ENCODE data around the gene DENND2D.

The DENND2D gene

GRCh38 chr1:111202366-111202706 is 1.9 kb upstream of the DENND2D start:
- FAIRE-seq: no peak

DNA sequence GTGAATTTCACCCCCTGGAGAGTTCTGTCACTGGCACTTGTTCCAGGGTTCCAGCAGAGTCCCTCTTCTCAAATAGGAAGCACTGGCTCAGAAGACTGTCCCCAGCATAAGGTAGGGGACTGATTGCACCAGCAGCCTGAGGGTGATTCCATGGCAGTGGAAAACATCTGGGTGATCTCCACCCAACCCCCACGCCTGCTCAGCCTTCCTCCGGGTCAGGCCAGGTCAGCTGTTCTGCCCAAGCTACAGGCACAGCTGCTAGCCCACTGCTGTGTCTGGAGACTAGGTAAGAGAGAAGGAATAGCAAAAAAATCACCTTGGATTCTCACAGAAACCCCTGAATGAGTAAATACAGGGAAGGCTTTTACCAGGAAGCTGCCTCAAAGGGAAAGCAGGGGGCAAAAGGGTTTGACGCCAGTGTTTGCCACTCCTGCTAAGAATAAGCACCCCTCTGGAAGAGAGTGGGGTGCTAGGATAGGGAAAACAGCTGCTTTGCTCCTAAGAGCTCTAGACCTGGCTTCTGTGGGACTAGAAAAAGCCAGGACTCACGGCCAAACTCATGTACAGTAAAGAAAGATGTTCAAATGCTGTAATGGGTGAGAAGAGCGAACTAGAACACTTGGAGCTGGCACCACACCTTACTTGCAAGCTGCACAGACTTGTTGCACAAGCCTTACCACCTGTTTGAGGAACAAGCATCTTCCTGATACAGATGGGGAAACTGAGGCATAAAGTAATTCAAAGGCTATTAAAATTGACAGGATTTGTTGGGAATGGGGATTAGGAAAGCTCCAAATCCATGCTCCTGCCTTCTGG is 1.0 kb upstream of the DENND2D start:
- FAIRE-seq: no peak

DNA sequence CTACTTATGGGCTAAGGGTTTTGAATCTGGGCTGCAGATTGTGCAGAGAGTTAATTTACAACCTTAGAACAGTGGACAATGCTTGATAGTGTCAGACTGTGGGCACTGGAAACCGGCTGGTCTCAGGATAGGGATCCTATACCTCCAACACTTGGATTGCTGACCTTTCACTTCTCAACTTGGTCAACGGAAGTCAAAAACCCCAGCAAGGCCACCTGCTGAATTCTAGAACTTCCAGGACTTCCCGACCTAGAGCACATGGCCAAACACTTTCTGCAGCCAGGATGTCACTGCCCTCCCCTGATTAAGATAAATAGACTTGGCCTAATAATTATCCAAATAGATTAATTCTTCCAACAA is 336 bp upstream of the DENND2D start:
- no peak for FAIRE-seq

DNA sequence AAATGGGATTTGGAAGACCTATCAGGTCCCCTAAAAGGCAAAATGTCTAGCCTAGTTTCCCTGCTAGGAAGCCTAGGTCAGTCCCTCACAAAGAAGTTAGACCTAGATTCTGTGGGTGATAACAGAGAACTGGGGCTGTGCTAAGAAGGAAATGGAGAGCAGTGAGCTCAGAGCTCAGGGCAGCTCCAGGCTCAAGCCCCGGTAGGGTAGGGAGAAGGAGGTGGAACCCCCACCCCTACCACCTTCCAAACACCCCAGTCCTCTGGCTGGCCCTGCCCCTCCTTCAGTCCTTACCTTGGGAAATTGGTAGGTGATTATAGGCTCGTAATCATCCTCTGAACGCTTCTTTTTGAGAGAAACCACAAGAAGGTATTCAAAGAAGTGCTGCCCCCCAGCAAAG is 1.1 kb downstream of the DENND2D start:
- no peak for FAIRE-seq

GRCh38 chr1:111198836-111199235 is 1.6 kb downstream of the DENND2D start:
- FAIRE-seq: no peak

GRCh38 chr1:111197598-111198284 is 2.7 kb downstream of the DENND2D start:
- FAIRE-seq: no peak

GRCh38 chr1:111196213-111196612 is 4.2 kb downstream of the DENND2D start:
- no peak for FAIRE-seq

GRCh38 chr1:111195002-111195684 is 5.3 kb downstream of the DENND2D start:
- FAIRE-seq: no peak

- no peak for FAIRE-seq
These were observed 6.5 kb downstream of the DENND2D start for GRCh38 chr1:111193712-111194480.

GRCh38 chr1:111192658-111193519 is 7.6 kb downstream of the DENND2D start:
- no peak for FAIRE-seq

GRCh38 chr1:111192074-111192473 is 8.4 kb downstream of the DENND2D start:
- FAIRE-seq: no peak

- no peak for FAIRE-seq
These were observed 8.9 kb downstream of the DENND2D start for GRCh38 chr1:111191496-111191895.

DNA sequence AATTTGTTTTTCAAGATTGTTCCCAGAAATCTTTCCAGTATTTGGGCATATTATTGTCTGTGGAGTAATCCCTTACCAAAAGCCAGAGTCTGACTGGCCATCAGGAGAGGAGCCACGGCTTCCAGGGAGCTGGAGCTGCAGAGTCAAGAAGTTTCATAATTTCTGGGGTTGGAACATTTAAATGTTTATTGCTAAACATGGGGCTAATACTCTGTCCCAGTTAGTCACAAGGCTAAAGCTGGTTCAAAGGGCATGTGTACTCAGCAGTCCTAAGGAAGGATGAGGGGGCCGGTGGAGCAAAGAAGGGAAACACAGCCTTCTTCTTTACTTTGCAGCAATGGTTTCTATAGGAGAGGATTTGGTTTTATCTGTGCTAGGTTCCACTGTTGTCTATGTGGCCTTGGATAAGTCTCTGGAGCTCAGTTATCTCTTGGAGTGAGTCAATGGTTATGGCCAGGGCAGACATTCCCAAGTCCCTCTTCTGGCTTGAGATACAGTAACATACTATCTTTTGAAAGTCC is 9.5 kb downstream of the DENND2D start:
- no peak for FAIRE-seq

- FAIRE-seq: peak; percentile 59
These were observed 15.8 kb downstream of the DENND2D start for GRCh38 chr1:111184663-111185062.

GRCh38 chr1:111183308-111184069 is 17.0 kb downstream of the DENND2D start:
- no peak for FAIRE-seq

DNA sequence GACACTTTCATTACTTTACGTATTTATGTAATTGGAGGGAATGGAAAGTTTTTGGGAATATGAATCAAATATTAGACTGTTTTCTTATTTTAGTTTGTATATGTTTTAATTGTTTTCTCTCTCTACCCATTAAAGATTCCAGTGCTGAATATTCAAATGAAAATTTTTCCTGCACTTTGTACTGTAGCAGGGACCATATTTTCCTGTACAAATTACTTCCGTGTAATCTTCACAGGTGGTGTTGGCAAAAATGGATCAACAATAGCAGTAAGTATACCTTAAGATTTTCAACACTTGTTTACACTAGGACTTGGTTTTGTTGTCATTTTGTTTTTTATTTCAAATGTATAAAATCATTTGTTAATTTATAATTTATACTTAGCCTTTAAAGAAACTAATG is 18.4 kb downstream of the DENND2D start:
- no peak for FAIRE-seq

GRCh38 chr1:111179968-111180533 is 20.4 kb downstream of the DENND2D start:
- no peak for FAIRE-seq

DNA sequence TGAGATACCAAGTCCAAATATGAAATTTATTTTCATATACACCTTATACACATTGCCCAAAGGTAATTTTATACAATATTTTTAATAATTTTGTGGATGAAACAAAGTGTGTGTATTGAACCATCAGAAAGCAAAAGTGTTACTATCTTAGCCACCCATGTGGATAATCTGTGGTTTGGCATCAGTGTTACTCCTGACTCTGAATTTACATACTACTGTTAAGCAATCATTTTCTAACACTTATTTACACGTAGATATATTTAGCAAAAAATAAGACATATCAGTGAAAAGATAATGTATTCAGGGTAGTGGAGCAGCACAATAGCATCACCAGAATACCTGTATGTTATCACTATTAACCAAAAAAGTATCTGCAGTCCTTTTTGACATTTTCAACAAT is 23.8 kb downstream of the DENND2D start:
- no peak for FAIRE-seq

DNA sequence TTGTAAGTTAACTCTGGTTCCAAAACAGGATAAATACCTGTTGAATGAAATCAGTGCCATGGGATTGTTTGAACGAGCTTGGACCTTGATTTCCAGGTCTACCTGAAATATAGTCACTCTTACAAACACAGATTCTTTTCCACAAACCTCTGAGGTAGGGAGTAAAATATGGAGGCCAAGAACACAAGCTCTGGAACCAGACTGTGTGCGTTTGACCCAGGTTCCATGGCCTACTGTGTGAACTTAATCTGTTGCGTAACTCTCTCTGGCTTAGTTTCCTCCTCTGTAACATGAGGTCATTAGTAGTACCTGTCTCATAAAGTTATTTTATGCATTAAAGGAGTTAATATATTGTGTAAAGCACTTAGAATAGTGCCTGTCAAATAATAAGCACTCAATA is 25.1 kb downstream of the DENND2D start:
- no peak for FAIRE-seq

- no peak for FAIRE-seq
These were observed 26.4 kb downstream of the DENND2D start for GRCh38 chr1:111174070-111174469.

GRCh38 chr1:111172463-111172862 is 28.0 kb downstream of the DENND2D start:
- no peak for FAIRE-seq
